PC-9 (cell line): ENCODE measurements around the gene ZSCAN5A.

Experiments used
- EZH2 ChIP-seq: fragments of 200-600 bp; sonication (generic); IDR thresholded peaks from 2 replicates; pipeline ENCODE4 v1.8.0; 2017; ENCODE audit warnings: antibody characterized with exemption, low read depth
- TF ChIP-seq, protein P1 (sequence below): fragments of 200-600 bp; sonication (generic); conservative IDR thresholded peaks from 2 replicates; pipeline ENCODE4 v1.6.1; 2017; ENCODE audit warnings: mixed run types, antibody characterized with exemption, mild to moderate bottlenecking, moderate library complexity

- no peak for TF ChIP-seq EZH2
- TF ChIP-seq, protein P1, sequence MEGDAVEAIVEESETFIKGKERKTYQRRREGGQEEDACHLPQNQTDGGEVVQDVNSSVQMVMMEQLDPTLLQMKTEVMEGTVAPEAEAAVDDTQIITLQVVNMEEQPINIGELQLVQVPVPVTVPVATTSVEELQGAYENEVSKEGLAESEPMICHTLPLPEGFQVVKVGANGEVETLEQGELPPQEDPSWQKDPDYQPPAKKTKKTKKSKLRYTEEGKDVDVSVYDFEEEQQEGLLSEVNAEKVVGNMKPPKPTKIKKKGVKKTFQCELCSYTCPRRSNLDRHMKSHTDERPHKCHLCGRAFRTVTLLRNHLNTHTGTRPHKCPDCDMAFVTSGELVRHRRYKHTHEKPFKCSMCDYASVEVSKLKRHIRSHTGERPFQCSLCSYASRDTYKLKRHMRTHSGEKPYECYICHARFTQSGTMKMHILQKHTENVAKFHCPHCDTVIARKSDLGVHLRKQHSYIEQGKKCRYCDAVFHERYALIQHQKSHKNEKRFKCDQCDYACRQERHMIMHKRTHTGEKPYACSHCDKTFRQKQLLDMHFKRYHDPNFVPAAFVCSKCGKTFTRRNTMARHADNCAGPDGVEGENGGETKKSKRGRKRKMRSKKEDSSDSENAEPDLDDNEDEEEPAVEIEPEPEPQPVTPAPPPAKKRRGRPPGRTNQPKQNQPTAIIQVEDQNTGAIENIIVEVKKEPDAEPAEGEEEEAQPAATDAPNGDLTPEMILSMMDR: no peak
These were observed 115.0 kb downstream of the ZSCAN5A start for GRCh38 chr19:56199687-56200086.
